ENCODE data around the gene NFIB. TPM values are rescaled to one million over a fixed set of nuclear protein-coding genes. Genes with fewer than 3 reads are reported as not detected.

The NFIB gene
- total and polyA plus RNA-seq, 10 of the 15 experiments (the other 5 are each of a cell fraction or from before 2014, with no cell fraction given) = under 0.01 to 0.19 (median 0.05) TPM; not detected in 3

GRCh38 chr9:14362175-14362574 is 48.2 kb upstream of the NFIB start:
- no TSS peak for BruUV-seq (replicated peaks)
- POLR2A ChIA-PET = no interaction called here
- TF ChIP-seq BRCA1 (IDR thresholded peaks at IDR 0.05; ENCODE audit: low read depth, low read length) (no peak), CREB1 (IDR thresholded peaks at IDR 0.05; ENCODE audit: low read depth) (no peak), ATF3 (IDR thresholded peaks at IDR 0.05; ENCODE audit: borderline replicate concordance, extremely low read depth, low read depth, low read length) (no peak), HSF1 (IDR thresholded peaks at IDR 0.05; ENCODE audit: low read depth, low read length) (no peak), EGR1 (IDR thresholded peaks at IDR 0.05; ENCODE audit: borderline replicate concordance in 1 of 2, low read depth in 2 of 2, low read length in 2 of 2) (no peak), DPF2 (IDR thresholded peaks at IDR 0.05) (no peak), SIX5 (IDR thresholded peaks at IDR 0.05; ENCODE audit: low read depth, low read length, severe bottlenecking) (no peak), TAF1 (IDR thresholded peaks at IDR 0.05; ENCODE audit: borderline replicate concordance, low read depth, low read length) (no peak), TCF3 (IDR thresholded peaks at IDR 0.05; ENCODE audit: borderline replicate concordance, insufficient read depth, low read depth, low read length) (no peak)
- TF ChIP-seq, protein P1, sequence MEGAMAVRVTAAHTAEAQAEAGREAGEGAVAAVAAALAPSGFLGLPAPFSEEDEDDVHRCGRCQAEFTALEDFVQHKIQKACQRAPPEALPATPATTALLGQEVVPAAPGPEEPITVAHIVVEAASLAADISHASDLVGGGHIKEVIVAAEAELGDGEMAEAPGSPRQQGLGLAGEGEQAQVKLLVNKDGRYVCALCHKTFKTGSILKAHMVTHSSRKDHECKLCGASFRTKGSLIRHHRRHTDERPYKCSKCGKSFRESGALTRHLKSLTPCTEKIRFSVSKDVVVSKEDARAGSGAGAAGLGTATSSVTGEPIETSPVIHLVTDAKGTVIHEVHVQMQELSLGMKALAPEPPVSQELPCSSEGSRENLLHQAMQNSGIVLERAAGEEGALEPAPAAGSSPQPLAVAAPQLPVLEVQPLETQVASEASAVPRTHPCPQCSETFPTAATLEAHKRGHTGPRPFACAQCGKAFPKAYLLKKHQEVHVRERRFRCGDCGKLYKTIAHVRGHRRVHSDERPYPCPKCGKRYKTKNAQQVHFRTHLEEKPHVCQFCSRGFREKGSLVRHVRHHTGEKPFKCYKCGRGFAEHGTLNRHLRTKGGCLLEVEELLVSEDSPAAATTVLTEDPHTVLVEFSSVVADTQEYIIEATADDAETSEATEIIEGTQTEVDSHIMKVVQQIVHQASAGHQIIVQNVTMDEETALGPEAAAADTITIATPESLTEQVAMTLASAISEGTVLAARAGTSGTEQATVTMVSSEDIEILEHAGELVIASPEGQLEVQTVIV (IDR thresholded peaks at IDR 0.05; ENCODE audit: borderline replicate concordance, partially characterized antibody) = no peak
- TF ChIP-seq, protein P2, sequence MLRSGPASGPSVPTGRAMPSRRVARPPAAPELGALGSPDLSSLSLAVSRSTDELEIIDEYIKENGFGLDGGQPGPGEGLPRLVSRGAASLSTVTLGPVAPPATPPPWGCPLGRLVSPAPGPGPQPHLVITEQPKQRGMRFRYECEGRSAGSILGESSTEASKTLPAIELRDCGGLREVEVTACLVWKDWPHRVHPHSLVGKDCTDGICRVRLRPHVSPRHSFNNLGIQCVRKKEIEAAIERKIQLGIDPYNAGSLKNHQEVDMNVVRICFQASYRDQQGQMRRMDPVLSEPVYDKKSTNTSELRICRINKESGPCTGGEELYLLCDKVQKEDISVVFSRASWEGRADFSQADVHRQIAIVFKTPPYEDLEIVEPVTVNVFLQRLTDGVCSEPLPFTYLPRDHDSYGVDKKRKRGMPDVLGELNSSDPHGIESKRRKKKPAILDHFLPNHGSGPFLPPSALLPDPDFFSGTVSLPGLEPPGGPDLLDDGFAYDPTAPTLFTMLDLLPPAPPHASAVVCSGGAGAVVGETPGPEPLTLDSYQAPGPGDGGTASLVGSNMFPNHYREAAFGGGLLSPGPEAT (IDR thresholded peaks at IDR 0.05; ENCODE audit: low read depth) = no peak
- TF ChIP-seq, protein P3, sequence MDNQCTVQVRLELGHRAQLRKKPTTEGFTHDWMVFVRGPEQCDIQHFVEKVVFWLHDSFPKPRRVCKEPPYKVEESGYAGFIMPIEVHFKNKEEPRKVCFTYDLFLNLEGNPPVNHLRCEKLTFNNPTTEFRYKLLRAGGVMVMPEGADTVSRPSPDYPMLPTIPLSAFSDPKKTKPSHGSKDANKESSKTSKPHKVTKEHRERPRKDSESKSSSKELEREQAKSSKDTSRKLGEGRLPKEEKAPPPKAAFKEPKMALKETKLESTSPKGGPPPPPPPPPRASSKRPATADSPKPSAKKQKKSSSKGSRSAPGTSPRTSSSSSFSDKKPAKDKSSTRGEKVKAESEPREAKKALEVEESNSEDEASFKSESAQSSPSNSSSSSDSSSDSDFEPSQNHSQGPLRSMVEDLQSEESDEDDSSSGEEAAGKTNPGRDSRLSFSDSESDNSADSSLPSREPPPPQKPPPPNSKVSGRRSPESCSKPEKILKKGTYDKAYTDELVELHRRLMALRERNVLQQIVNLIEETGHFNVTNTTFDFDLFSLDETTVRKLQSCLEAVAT (IDR thresholded peaks at IDR 0.05) = no peak
- DNase-seq (ENCODE audit: low read depth, low spot score) (no peak), FAIRE-seq (no peak), ATAC-seq (no peak)
- RAD21 ChIA-PET (ENCODE audit: unreplicated experiment) = interaction anchor here (0.9 kb wide), 1 partner anchor 408 kb away, joined by 3 read pairs; no protein-coding TSS in a partner anchor
- no peaks in the 10 kb centered on the region for H3K4me1 ChIP-seq (ENCODE audit: control insufficient read depth, insufficient read depth, low read length)
- 95% methylated on average over 1 of the region's 1 CpG for WGBS (ENCODE audit: insufficient coverage, insufficient replicate concordance, low lambda C conversion rate, missing lambda C conversion rate)
- SMC1A ChIA-PET (ENCODE audit: uncharacterized antibody, unreplicated experiment) = interaction anchor here (1.0 to 1.2 kb wide), 3 partner anchors 9 to 15 kb away, joined by 3 to 5 read pairs (median 3); no protein-coding TSS in a partner anchor
- no peaks in the 10 kb centered on the region for H3K36me3 ChIP-seq (ENCODE audit: control insufficient read depth in 2 of 2, insufficient read depth in 2 of 2, low read length in 1 of 2)
- no peak overlapping the region for H3K27ac ChIP-seq (ENCODE audit: control insufficient read depth, insufficient read depth)
- no peak overlapping the region for H3K9ac ChIP-seq (ENCODE audit: control insufficient read depth, insufficient read depth, low read length)
- H3K27me3 ChIP-seq (replicated peaks in 1 of 2; ENCODE audit: control insufficient read depth in 2 of 2, insufficient read depth in 2 of 2, low read length in 1 of 2) = no peaks in the 10 kb centered on the region
- H3K9me3 ChIP-seq (replicated peaks; ENCODE audit: control insufficient read depth, insufficient read depth, low read length) = no peaks in the 10 kb centered on the region
- in situ Hi-C loops (cut with MboI) = no loop called here
- H4K20me1 ChIP-seq (ENCODE audit: control insufficient read depth, insufficient read depth) = no peaks in the 10 kb centered on the region
- H3K4me3 ChIP-seq = no peak overlapping the region
- no peak overlapping the region for H2AFZ ChIP-seq (ENCODE audit: control insufficient read depth, low read depth, low read length)
- no peak overlapping the region for H3K4me2 ChIP-seq (ENCODE audit: control insufficient read depth, insufficient read depth)
- H3K79me2 ChIP-seq (ENCODE audit: control insufficient read depth, insufficient read depth, low read length) = no peaks in the 10 kb centered on the region
- CTCF ChIA-PET = interaction anchor here (1.6 kb wide), 1 partner anchor 10 kb away, joined by 4 read pairs; no protein-coding TSS in a partner anchor
- intact Hi-C loops (cut with micrococcal nuclease; ENCODE audit: unreplicated experiment) = no loop called here

Data from GM12878 (cell line).